ENCODE data around the gene BET1.

The BET1 gene

DNA sequence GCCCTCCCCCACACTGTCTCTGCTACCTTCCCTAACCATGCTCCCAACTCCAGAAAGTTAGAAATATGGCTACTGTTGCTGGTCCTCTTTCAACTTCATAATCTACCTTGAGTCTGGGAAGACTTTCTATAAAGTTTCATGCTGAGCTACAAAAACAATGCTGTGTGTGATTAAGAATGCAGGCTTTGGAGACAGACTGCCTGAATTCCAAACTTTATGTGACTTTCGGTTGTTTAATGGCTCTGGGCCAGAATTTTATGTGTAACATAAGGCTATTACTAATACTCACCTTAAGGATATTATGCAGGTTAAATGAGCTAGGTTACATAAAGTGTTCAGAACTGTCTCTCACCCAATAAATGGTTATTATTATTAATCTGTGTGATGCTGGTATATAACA, 19.1 kb downstream of the BET1 start:
- H3K4me1 ChIP-seq (ENCODE audit: control insufficient read depth, insufficient read depth, low read length) = no peaks in the 10 kb centered on the region

DNA sequence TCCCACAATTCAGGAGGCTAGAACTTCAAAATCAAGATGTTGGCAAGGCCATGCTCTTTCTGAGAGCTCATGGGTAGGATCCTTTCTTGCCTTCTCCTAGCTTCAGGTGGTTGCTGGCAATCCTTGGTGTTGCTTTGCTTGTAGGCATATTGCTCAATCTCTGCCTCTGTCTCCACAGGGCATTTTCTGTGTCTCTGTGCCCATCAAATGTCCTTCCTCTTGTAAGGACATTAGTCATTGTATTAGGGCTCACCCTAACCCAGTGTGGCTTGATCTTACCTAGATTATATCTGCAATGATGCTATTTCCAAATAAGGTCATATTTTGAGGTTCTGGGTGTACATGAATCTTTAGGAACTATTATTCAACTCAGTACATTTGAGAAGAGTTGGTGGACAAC, 20.1 kb downstream of the BET1 start:
- no peaks in the 10 kb centered on the region for H3K9me3 ChIP-seq (ENCODE audit: control insufficient read depth, low read length)
- H3K4me1 ChIP-seq (ENCODE audit: control insufficient read depth, insufficient read depth, low read length) = no peaks in the 10 kb centered on the region
- no peaks in the 10 kb centered on the region for H3K27me3 ChIP-seq (ENCODE audit: control insufficient read depth, insufficient read depth, low read length, poor library complexity, severe bottlenecking)
- H3K36me3 ChIP-seq (ENCODE audit: control insufficient read depth, insufficient read depth, low read length) = no peaks in the 10 kb centered on the region
- H3K4me3 ChIP-seq (ENCODE audit: insufficient read depth, low read depth, low read length) = no peak overlapping the region
- H3K27ac ChIP-seq (ENCODE audit: insufficient read depth, low read depth, low read length, poor library complexity, severe bottlenecking) = no peak overlapping the region

More for the DNA sequence above, 19.1 kb downstream of the BET1 start:
- Histone ChIP-seq H3K36me3 (ENCODE audit: control insufficient read depth, insufficient read depth, low read length) (no peaks in the 10 kb centered on the region), H3K27ac (ENCODE audit: insufficient read depth, low read depth, low read length, poor library complexity, severe bottlenecking) (no peak overlapping the region), H3K27me3 (ENCODE audit: control insufficient read depth, insufficient read depth, low read length, poor library complexity, severe bottlenecking) (no peaks in the 10 kb centered on the region), H3K9me3 (ENCODE audit: control insufficient read depth, low read length) (no peaks in the 10 kb centered on the region), H3K4me3 (ENCODE audit: insufficient read depth, low read depth, low read length) (no peak overlapping the region)
- WGBS, 2 experiments = 100% methylated on average over 1 of the region's 1 CpG; no CpG with 5 or more reads in 1 of the 2 experiments

DNA sequence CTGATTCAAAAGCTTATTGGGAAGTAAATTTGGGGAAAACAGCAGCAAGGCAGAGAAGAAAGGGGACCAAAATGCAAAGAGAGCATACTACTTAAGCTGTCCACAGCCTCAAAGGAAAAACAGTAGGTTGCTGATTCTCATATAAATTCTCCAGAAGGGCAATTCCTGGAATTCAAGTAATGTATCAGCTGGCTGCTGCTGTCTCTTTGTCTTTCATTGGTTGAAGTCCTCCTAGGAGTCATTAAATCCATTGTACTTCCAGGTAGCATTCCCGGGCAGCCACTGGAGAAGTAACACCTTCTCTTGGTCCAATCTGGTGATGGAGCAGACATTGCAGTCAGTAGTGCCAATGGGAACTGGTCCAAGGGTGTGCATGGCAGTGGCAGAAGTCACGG, 22.7 kb downstream of the BET1 start:
- no peaks in the 10 kb centered on the region for H3K27me3 ChIP-seq (ENCODE audit: control insufficient read depth, insufficient read depth, low read length, poor library complexity, severe bottlenecking)
- no peaks in the 10 kb centered on the region for H3K9me3 ChIP-seq (ENCODE audit: control insufficient read depth, low read length)
- no peaks in the 10 kb centered on the region for H3K4me1 ChIP-seq (ENCODE audit: control insufficient read depth, insufficient read depth, low read length)
- H3K27ac ChIP-seq (ENCODE audit: insufficient read depth, low read depth, low read length, poor library complexity, severe bottlenecking) = no peak overlapping the region
- 68 to 76% methylated on average over 2 of the region's 2 CpGs for WGBS, 2 experiments
- no peaks in the 10 kb centered on the region for H3K36me3 ChIP-seq (ENCODE audit: control insufficient read depth, insufficient read depth, low read length)
- no peak overlapping the region for H3K4me3 ChIP-seq (ENCODE audit: insufficient read depth, low read depth, low read length)

DNA sequence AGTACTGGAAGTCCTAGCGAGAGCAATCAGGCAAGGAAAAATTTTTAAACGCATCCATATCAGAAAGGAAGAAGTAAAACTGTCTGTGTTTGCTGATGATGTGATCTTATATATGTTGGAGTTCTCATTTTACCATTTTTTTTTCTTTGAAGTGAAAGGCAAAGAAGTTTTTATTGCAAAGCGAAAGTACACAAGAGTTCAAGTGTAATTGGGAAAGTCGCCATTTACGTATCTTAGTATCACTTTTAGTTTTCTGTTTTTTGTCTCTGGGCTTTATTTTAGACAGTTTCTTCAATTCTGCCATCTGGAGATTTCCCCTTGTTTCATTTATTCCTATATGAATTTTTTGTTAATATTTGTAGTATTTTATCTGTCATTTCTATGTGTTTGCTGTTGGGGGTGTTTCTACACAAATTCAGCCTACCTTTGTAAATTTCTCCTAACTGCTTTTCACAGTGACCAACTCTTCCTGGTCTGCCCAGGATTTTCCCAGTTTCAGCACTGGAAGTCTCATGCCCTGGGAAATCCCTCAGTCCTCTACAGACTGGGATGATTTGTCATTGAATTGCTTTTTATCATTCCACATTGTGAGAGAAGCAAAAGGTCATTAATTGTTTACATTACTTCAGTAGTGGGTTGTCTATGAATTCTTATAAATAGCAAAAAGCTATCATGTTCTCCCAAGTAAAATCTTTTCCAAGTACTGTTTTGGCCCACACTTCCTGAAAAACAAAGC, 23.2 kb downstream of the BET1 start:
- no peaks in the 10 kb centered on the region for H3K36me3 ChIP-seq (ENCODE audit: control insufficient read depth, insufficient read depth, low read length)
- no peak overlapping the region for H3K27ac ChIP-seq (ENCODE audit: insufficient read depth, low read depth, low read length, poor library complexity, severe bottlenecking)
- H3K9me3 ChIP-seq (ENCODE audit: control insufficient read depth, low read length) = no peaks in the 10 kb centered on the region
- no peaks in the 10 kb centered on the region for H3K27me3 ChIP-seq (ENCODE audit: control insufficient read depth, insufficient read depth, low read length, poor library complexity, severe bottlenecking)
- H3K4me1 ChIP-seq (ENCODE audit: control insufficient read depth, insufficient read depth, low read length) = no peaks in the 10 kb centered on the region
- no peak overlapping the region for H3K4me3 ChIP-seq (ENCODE audit: insufficient read depth, low read depth, low read length)
- 93 to 97% methylated on average over 5 of the region's 5 CpGs for WGBS, 2 experiments

DNA sequence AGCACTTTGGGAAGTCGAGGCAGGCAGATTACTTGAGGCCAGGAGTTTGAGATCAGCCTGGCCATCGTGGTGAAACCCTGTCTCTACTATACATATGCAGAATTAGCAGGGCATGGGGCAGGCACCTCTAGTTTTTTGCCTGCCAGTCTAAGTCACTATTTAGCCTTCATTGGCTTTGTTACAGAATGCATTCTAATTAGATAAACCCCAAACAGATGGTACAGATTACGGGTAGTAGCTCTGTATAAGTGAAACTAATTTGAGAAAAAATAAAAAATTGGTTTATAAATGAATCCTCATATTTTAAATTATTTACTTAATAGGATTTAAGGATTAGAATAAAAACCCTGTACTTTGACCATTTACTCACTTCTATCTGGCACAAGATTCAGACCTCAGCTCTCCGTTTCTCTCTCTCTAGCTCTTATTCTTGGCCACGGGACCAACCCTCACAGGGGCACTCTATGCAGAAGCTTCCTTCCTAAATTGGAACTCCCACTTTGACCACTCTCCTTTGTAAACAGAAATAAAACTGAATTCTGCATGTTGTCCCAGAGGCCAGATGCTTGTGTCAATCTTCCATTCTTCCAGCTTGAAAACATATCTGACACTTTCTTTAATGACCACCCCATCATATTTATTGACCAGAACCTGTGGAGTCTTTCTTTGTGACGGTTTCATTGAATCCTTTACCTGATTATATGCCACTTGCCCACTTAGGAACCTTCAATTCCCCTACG, 26.8 kb downstream of the BET1 start:
- no peaks in the 10 kb centered on the region for H3K9me3 ChIP-seq (ENCODE audit: control insufficient read depth, low read length)
- no peak overlapping the region for H3K4me3 ChIP-seq (ENCODE audit: insufficient read depth, low read depth, low read length)
- H3K4me1 ChIP-seq (ENCODE audit: control insufficient read depth, insufficient read depth, low read length) = no peaks in the 10 kb centered on the region
- H3K36me3 ChIP-seq (ENCODE audit: control insufficient read depth, insufficient read depth, low read length) = no peaks in the 10 kb centered on the region
- WGBS, 2 experiments = 84 to 85% methylated on average over 6 of the region's 7 CpGs
- H3K27ac ChIP-seq (ENCODE audit: insufficient read depth, low read depth, low read length, poor library complexity, severe bottlenecking) = no peak overlapping the region
- no peaks in the 10 kb centered on the region for H3K27me3 ChIP-seq (ENCODE audit: control insufficient read depth, insufficient read depth, low read length, poor library complexity, severe bottlenecking)

DNA sequence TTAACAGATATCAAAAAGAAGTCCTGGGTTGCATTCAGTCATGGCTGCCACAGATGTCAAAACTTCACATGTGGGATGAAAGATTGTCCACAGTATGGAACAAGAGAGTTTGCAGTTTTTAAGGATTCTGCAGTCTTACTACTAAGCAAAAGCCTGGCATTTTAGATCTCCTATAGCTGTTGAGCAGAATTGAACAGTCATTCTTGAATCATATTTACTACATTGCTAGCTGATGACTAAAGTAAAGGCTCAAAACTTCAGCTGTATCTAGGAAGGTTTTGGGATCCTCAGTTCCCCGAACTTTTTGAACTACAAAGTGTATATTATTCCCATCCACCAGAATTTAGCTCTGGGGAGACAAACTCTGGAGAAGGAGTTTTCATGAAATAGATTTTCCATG, 31.0 kb downstream of the BET1 start:
- 92 to 100% methylated on average over 1 of the region's 1 CpG for WGBS, 2 experiments

DNA sequence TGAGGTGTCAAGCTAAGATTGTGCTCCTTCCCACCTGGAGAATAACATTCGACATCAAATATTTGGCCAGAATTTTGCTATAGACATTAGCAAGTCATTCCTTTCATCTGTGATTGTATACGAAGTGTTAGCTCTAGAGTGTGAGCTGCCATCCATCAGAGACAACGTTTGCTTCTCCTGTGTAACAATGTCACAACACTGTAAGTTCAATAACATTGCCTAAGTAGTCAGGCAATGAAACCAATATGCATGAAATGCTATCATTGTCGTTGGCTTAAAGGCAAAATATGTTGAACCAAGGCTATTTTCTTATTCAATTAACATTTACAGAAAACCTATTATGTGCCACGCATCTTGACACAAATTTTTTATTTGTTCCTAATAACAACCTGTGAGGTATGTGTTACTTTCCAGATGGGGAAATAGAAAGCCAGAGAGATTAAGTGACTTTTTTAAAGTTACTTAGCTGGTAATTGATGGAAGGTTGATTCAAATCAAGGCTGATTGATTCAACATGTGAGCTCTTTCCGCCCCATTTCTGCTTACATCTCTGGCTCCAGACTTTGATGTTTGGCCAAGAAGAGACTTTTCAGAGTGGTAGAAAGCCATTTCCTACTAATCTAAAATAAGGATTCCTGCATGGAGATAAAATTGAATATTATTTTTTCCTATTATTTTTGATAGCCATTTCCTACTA, 32.0 kb downstream of the BET1 start:
- Histone ChIP-seq H3K4me3 (ENCODE audit: insufficient read depth, low read depth, low read length) (no peak overlapping the region), H3K27me3 (ENCODE audit: control insufficient read depth, insufficient read depth, low read length, poor library complexity, severe bottlenecking) (no peaks in the 10 kb centered on the region), H3K27ac (ENCODE audit: insufficient read depth, low read depth, low read length, poor library complexity, severe bottlenecking) (no peak overlapping the region), H3K4me1 (ENCODE audit: control insufficient read depth, insufficient read depth, low read length) (no peaks in the 10 kb centered on the region), H3K9me3 (ENCODE audit: control insufficient read depth, low read length) (no peaks in the 10 kb centered on the region), H3K36me3 (ENCODE audit: control insufficient read depth, insufficient read depth, low read length) (no peaks in the 10 kb centered on the region)
- 91 to 93% methylated on average over 6 of the region's 6 CpGs for WGBS, 2 experiments

More for the DNA sequence above, 31.0 kb downstream of the BET1 start:
- no peak overlapping the region for H3K27ac ChIP-seq (ENCODE audit: insufficient read depth, low read depth, low read length, poor library complexity, severe bottlenecking)
- no peaks in the 10 kb centered on the region for H3K27me3 ChIP-seq (ENCODE audit: control insufficient read depth, insufficient read depth, low read length, poor library complexity, severe bottlenecking)
- no peaks in the 10 kb centered on the region for H3K4me1 ChIP-seq (ENCODE audit: control insufficient read depth, insufficient read depth, low read length)
- H3K9me3 ChIP-seq (ENCODE audit: control insufficient read depth, low read length) = no peaks in the 10 kb centered on the region
- H3K4me3 ChIP-seq (ENCODE audit: insufficient read depth, low read depth, low read length) = no peak overlapping the region
- no peaks in the 10 kb centered on the region for H3K36me3 ChIP-seq (ENCODE audit: control insufficient read depth, insufficient read depth, low read length)

DNA sequence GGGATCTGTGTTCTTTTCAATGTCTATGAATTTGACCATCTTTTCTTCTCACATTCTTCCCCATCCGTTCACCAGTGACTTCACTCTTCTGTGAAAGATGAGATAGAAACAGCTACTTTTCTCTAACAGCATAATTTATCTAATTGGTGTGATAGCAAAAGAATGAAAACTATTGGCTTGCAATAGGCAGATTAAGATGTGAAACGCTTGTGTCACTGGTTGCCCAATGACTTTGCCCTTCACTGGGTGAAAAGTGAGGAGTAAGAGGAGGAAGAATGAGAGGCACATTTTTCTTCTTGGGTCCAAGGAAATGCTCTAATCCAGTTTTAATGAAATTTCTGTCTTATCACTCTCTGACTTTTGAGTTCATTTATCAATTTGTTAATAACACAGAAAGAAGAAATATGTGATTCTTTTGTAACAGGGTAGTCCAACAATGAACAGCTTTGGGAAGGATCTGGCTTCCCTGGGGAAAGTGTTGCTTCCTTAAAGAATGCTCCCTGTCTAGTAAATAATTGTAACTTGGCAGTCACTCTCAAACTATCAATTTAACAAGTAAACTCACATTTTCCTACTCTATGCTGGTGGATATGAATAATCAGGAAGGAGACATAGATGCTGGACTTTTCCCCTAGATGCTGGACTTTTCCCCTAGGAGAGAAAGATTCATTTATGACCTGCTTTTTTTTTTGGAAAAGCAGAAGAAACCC, 35.1 kb downstream of the BET1 start:
- Histone ChIP-seq H3K36me3 (ENCODE audit: control insufficient read depth, insufficient read depth, low read length) (no peaks in the 10 kb centered on the region), H3K27me3 (ENCODE audit: control insufficient read depth, insufficient read depth, low read length, poor library complexity, severe bottlenecking) (no peaks in the 10 kb centered on the region), H3K9me3 (ENCODE audit: control insufficient read depth, low read length) (no peaks in the 10 kb centered on the region), H3K27ac (ENCODE audit: insufficient read depth, low read depth, low read length, poor library complexity, severe bottlenecking) (no peak overlapping the region), H3K4me1 (ENCODE audit: control insufficient read depth, insufficient read depth, low read length) (no peaks in the 10 kb centered on the region), H3K4me3 (ENCODE audit: insufficient read depth, low read depth, low read length) (no peak overlapping the region)
- 86 to 95% methylated on average over 1 of the region's 2 CpGs for WGBS, 2 experiments

DNA sequence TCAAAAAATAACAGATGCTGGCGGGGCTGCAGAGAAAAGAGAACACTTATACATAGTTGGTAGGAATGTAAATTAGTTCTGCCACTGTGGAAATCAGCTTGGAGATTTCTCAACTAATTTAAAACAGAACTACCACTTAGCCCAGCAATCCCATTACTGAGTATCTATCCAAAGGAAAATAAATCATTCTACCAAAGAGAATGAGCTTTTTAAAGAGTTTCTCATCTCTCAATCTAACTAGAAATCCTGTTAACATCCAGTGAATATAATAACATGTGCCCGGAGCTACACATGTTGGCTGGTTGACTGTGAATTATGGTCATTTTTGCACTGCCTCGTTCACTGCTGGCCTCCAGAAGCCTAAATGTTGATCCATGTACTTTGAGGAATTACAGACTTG, 39.3 kb downstream of the BET1 start:
- H3K4me1 ChIP-seq (ENCODE audit: control insufficient read depth, insufficient read depth, low read length) = no peaks in the 10 kb centered on the region
- no peaks in the 10 kb centered on the region for H3K36me3 ChIP-seq (ENCODE audit: control insufficient read depth, insufficient read depth, low read length)
- no peak overlapping the region for H3K27ac ChIP-seq (ENCODE audit: insufficient read depth, low read depth, low read length, poor library complexity, severe bottlenecking)
- no peaks in the 10 kb centered on the region for H3K27me3 ChIP-seq (ENCODE audit: control insufficient read depth, insufficient read depth, low read length, poor library complexity, severe bottlenecking)
- 93 to 95% methylated on average over 2 to 3 of the region's 3 CpGs for WGBS, 2 experiments
- no peak overlapping the region for H3K4me3 ChIP-seq (ENCODE audit: insufficient read depth, low read depth, low read length)
- no peaks in the 10 kb centered on the region for H3K9me3 ChIP-seq (ENCODE audit: control insufficient read depth, low read length)

DNA sequence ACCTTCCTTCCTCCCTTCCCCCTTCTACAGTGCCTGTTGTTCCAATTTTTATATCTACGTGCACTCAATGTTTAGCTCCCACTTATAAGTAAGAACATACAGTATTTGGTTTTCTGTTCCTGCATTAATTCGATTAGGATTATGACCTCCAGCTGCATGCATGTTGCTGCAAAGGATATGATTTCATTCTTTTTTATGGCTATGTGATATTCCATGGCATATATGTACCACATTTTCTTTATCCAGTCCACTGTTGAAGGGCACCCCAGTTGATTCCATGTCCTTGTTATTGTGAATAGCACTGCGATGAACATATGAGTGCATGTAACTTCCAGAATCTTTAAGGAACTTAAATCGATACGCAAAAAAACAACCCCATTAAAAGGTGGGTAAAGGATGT, 39.9 kb downstream of the BET1 start:
- Histone ChIP-seq H3K4me1 (ENCODE audit: control insufficient read depth, insufficient read depth, low read length) (no peaks in the 10 kb centered on the region), H3K9me3 (ENCODE audit: control insufficient read depth, low read length) (no peaks in the 10 kb centered on the region), H3K27me3 (ENCODE audit: control insufficient read depth, insufficient read depth, low read length, poor library complexity, severe bottlenecking) (no peaks in the 10 kb centered on the region), H3K4me3 (ENCODE audit: insufficient read depth, low read depth, low read length) (no peak overlapping the region), H3K27ac (ENCODE audit: insufficient read depth, low read depth, low read length, poor library complexity, severe bottlenecking) (no peak overlapping the region), H3K36me3 (ENCODE audit: control insufficient read depth, insufficient read depth, low read length) (no peaks in the 10 kb centered on the region)
- 97 to 98% methylated on average over 3 to 5 of the region's 5 CpGs for WGBS, 2 experiments

Measured in ectodermal cell (in vitro differentiated cells).